GM19351 (cell line): ENCODE measurements around the gene TAF1B.

Source experiments
- ATAC-seq: cut with Tn5 transposase; IDR thresholded peaks from one replicate; pipeline ENCODE4 v1.9.1; 2021; ENCODE audit warnings: mild to moderate bottlenecking, moderate library complexity; ENCODE audit not compliant: unreplicated experiment

The TAF1B gene

DNA sequence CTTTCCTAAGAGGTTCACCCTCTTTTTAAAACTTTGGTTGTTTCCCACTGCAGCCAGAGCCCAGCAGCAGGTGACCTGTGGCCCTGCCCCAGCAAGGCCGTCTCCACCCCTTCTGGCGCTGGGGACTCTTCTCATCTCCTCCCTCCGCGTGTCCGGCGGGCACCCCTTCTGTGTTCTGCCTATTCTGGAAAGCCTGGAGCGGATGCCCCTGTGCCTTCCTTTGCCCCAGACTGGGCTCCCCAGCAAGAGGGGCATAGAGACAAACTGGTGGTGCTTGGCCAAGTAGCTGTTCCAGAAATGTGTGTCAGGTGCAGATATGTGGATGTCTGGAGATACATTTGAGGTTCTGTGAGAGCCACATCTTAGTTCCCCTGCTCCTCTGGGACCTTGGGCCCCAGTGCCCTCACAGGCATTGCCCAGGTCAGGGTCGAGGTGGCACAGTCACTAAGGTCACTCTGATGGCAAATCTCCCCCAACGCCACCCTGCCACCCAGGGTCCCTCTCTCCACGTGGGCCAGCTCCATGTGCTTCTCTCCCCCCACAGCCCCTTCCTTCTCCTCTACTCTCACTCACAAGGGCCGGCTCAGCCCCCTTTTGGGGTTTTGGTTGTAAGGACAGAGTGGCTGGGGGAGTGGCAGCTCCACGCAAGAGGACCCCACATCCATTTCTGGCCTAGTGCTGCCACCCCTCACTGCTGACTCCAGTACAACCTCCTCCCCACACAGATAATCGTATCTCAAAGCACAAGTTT, 35.5 kb upstream of the TAF1B start:
- ATAC-seq, result no peak

- ATAC-seq, result no peak
Measured at GRCh38 chr2:9808334-9809063, 34.8 kb upstream of the TAF1B start.

DNA sequence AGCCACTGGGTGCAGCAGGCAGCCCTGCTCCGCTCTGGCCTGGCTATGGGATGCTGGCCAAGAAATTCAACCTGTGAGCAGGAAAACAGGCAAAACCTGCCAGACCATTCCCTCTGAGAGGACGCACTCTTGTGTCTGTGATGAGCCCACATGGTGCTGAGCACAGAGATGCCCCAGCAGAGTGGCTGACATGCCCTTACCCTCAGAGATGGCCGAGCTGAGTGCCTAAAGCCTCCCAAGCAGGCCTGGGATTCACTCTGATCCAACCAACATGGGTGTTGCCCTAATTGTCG, 34.3 kb upstream of the TAF1B start:
- ATAC-seq, result no peak

- no peak for ATAC-seq
Measured at GRCh38 chr2:9809448-9810088, 33.7 kb upstream of the TAF1B start.

DNA sequence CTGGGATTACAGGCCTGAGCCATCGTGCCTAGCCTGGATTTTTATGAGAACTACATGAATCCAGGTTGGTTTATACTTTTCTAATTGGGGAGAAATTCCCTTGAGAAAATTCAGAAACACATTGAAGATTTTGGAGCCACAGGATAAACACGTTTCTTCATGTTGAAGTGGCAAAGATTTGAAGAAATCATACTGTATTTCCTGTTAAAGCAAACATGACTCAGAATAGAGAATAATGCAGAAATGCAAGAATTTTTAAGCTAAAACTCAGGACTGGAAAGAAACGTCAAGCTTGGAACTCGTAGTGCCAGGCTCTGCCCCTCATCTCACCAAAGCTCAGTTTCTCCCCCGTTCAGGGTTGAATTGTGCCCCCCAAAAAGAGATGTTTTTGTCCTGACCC, 32.1 kb upstream of the TAF1B start:
- ATAC-seq, result no peak

- no peak for ATAC-seq
Measured at GRCh38 chr2:9811679-9812511, 31.4 kb upstream of the TAF1B start.

GRCh38 chr2:9812945-9813311, 30.3 kb upstream of the TAF1B start:
- no peak for ATAC-seq

DNA sequence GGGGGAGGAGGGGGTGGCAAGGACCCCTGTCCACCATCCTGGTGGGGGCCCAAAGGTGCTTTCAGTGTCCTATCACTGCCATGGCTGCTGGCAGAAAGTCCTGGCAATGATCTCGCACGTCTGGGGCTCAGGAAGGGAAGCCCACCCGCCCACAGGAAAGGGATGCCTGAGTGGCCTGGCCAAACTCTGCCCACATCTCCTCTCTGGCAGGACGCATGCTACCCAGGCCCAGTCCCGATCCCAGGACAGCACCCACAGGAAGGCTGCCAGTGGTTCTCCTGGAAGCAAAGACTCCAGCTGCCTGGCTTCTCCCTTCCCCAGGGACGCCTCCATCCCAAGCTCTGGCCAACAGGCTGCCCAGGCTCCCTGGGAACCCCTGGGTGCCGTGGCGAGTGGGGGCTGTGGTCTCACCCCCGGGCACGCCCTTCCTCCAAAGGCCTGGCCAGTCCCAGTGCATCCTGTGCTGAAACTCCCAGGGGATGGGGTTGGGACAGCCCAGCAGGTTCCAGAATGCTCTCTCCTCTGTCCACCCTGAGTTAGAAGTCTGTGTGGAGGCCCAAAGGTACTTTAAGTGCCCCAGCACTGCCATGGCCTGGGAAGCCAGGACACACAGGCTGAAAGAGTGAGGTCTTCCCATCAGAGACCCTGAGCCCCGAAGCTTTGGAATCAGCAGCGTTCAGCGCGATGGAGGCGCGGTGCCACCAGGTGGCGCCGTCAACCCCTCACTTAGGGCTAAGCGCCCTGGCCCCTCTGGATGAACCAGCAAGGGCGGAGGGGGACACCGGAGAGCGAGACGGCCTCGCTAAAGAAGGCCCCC, 29.8 kb upstream of the TAF1B start:
- ATAC-seq, result no peak

DNA sequence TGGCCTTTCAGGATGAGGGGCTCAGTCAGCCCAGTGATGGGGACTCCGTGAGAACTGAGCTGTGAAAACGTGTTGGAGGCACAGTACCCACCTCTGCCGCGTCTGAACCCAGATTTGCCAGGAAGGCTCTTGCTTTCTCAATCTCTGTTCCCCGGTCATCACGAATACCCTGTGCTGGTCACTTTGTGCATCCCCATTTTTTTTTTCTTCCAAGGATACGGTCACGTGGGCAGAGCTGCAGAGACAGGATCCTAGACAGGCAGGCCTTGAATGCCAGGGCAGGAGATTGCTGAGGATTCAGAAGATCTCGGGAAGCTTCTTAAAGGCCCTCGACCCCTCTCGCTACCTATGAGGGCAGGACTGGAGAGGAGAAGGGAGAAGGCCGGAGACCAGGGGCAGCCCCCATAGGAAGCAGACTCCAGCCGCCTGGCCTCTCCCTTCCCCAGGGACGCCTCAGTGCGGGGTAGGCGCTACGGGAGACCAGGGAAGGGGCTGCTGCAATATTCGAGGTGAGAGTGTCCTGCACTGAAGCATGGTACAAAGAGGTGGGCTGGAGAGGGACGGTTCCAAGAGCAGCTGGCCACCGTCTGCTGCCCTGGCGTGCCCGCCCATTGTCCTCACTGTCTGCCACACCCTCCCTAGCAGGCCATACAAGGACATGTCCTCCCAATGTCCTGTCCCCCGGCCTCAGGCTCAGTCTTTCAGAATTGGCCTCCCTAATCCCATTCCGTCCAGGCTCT, 29.0 kb upstream of the TAF1B start:
- no peak for ATAC-seq

DNA sequence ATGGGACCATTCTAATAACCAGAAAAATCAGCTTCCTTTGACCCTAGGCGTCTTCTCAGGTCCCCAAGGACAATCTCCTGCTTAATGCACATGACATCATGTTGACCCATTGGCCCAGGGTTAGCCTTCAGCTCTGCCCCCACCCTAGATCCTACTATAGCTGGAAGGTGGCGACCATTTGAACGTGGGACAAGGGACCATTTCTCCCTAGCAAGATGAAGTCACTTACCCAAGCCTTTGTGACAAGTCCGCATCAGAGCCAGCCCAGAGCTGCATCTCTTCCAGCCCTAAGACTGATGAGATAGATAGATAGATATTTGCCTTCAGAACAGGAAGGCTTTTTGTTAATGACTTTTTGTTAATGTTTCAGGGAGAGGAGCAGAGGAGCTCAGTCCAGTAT, 28.2 kb upstream of the TAF1B start:
- ATAC-seq, result no peak

- ATAC-seq, result no peak
Measured at GRCh38 chr2:9815844-9816279, 27.4 kb upstream of the TAF1B start.

DNA sequence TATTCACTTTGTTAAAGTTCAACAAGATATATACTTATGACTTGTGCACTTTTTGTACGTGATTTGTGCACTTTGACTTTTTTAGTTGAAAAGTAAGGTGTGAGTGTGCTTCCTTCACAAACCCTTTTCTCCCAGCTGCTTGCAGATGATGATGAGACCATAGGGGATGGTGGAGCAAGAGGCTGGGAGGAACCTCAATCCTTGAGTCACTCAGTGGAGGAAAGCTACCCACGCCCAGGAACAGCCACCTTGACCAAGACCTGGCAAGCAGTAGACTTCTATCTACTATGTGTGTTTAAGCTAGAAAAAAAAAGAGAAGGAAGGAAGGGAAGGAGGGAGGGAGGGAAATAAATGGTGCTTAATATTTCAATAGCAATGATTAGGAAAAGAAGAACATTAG, 25.2 kb upstream of the TAF1B start:
- ATAC-seq, result no peak

DNA sequence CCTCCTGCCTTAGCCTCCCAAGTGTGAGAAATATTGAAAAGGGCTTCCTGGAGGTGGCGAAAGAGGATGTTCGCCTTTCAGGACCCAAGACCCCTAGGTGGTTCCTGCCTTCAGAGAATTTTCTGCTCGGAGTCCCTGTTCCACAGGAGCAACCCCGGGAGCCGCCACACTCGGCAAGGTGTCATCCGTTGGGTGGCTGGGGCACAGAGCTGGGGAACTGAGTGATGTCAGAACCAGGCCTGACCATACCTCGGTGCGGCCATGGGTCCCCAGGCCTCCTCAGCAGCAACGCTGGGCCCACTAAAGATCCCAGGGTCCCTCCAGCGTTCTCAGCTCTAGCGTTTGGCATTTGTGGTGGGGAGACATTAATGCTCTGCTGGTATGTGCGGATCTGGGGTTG, 23.7 kb upstream of the TAF1B start:
- no peak for ATAC-seq

GRCh38 chr2:9820020-9820973, 23.0 kb upstream of the TAF1B start:
- ATAC-seq, result no peak

DNA sequence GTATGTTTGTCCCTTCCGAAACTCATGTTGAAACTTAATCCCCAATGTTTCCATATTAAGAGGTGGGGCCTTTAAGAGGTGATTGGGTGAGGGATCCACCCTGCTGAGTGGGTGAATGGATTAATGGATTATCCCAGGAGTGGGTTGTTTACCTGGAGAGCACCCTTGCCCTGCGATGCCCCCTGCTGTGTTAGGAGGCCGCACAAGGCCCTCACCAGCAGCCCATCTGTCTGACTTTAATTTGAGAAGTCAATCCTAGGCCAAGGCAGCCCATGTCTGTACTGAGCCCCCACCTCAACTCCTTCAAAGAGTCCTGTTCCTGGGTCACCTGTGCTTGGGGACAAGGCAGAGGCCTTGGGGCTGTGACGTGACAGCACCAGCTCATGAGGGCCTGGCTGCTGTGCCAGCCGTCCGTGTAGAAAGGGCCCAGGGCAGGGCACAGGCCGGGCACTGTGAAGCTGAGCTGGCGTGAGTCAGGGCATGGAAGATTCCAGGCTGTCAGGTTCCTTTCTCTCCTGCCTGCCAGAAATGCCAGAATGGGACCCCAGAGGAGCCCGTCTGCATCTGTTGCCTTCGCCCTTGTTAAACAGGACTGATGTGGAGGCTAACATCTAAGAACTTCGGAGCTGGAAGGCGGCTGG, 21.3 kb upstream of the TAF1B start:
- ATAC-seq, result no peak

DNA sequence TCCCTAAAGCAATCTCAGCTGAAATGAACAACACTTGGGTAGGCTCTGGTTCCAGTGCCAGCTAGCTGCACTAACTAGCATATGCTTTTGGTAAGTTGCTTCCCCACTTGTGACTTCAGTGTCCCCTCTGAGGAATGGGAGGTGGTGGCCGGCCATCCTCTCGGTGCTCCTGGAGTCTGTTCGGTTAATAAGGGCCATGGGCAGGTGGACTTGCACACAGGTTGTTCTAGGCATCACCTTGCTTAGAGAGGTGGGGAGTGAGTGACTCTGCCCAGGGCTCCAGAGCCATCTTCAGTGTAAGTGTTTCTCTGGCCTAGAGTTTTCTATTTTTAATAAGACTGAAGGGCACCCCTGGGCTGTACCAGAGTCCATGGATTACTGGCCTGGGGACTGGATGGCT, 18.8 kb upstream of the TAF1B start:
- ATAC-seq, result no peak

- ATAC-seq, result no peak
Measured at GRCh38 chr2:9824956-9825720, 18.1 kb upstream of the TAF1B start.

GRCh38 chr2:9826208-9826607, 17.1 kb upstream of the TAF1B start:
- ATAC-seq, result no peak
